Memory B cell (primary cell): ENCODE results near the gene SRPK1.

Experiments
- ATAC-seq: fragments of 150-1000 bp; cut with Tn5 transposase; 2 replicates; pipeline ENCODE4 v1.10.0; 2021; ENCODE audit warnings: low read depth, mild to moderate bottlenecking, moderate library complexity
- DNase-seq, 2 donors: peaks; one replicate each; pipeline ENCODE4 v3.0.0; 2022; ENCODE audit warnings: low spot score in 2 of 2
- H3K27ac Mint-ChIP-seq: one replicate; pipeline ENCODE4 v1.8.0; 2022; ENCODE audit warnings: mild to moderate bottlenecking, moderate library complexity, mixed read lengths
- H3K27me3 Mint-ChIP-seq: one replicate; pipeline ENCODE4 v1.8.0; 2022; ENCODE audit warnings: mixed read lengths
- H3K36me3 Mint-ChIP-seq: one replicate; pipeline ENCODE4 v1.8.0; 2022; ENCODE audit warnings: mild to moderate bottlenecking, mixed read lengths
- H3K4me1 Mint-ChIP-seq: one replicate; pipeline ENCODE4 v1.8.0; 2022; ENCODE audit warnings: mixed read lengths
- H3K4me3 Mint-ChIP-seq: one replicate; pipeline ENCODE4 v1.8.0; 2022; ENCODE audit warnings: mild to moderate bottlenecking, moderate library complexity, mixed read lengths
- H3K9me3 Mint-ChIP-seq: one replicate; pipeline ENCODE4 v1.8.0; 2022; ENCODE audit warnings: mixed read lengths

SRPK1 gene

DNA sequence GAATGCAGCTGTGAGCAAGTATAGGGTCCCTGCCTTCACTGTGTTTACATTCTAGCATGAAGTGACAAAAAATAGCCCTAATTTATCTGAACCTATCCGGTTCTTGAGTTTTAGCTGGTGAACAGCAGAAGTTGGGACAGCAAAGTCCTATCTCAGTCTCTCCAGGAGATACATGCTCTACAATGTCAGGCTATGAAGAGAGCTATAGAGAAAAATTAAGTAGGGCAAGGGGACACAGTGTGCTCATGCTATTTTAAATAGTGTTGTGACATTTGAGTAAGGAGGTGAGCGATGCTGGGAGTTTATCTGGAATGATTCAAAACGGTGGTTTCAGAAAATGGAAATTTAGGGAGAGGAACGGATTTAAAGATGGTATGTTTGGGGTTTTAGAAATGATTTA, 20.4 kb downstream of the SRPK1 start:
- Mint-ChIP-seq H3K27ac (peak overlapping the region; percentile 2), H3K4me1 (peaks cover 11% of the 10 kb centered on the region), H3K9me3 (peaks cover 3% of the 10 kb centered on the region), H3K36me3 (peaks cover 23% of the 10 kb centered on the region), H3K4me3 (no peak overlapping the region), H3K27me3 (no peaks in the 10 kb centered on the region)
- ATAC-seq = no peak
- no peak for DNase-seq

DNA sequence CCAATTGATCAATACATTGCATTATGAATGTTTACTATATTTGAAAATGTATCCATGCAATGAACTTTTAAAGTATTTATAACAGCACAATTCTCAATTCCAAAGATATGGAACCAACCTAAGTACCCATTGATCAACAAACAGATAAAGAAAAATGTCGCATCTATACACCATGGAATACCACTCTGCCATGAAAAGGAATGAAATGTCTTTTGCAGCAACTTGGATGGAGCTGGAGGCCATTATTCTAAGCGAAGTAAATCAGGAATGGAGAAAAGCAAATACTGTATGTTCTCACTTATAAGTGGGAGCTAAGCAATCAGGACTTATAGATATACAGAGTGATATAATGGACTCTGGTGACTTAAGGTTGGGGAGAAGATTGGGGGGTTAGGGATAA, 22.9 kb downstream of the SRPK1 start:
- H3K4me3 Mint-ChIP-seq = no peak overlapping the region

DNA sequence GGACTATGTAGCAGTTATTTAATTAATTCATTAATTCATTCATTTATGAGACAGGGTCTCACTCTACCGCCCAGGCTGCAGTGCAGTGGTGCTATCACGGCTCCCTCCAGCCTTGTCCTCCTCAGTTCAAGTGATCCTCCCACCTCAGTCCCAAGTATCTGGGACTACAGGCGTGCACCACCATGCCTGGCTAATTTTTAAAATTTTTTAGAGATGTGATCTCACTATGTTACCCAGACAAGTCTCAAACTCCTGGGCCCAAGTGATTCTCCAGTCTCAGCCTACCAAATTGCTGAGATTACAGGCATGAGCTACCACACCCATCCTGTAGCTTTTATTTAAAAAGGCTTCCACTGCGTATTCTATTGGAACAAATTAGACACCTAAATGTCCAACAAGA, 23.4 kb downstream of the SRPK1 start:
- no peak overlapping the region for H3K4me3 Mint-ChIP-seq
- H3K36me3 Mint-ChIP-seq = peaks cover 24% of the 10 kb centered on the region
- H3K9me3 Mint-ChIP-seq = peaks cover 3% of the 10 kb centered on the region
- no peak overlapping the region for H3K27ac Mint-ChIP-seq
- ATAC-seq (no peak), DNase-seq (no peak)
- peaks cover 15% of the 10 kb centered on the region for H3K4me1 Mint-ChIP-seq
- no peaks in the 10 kb centered on the region for H3K27me3 Mint-ChIP-seq

More for the DNA sequence above, 22.9 kb downstream of the SRPK1 start:
- no peaks in the 10 kb centered on the region for H3K27me3 Mint-ChIP-seq
- peaks cover 24% of the 10 kb centered on the region for H3K36me3 Mint-ChIP-seq
- peaks cover 3% of the 10 kb centered on the region for H3K9me3 Mint-ChIP-seq
- DNase-seq (no peak), ATAC-seq (no peak)
- peaks cover 15% of the 10 kb centered on the region for H3K4me1 Mint-ChIP-seq
- H3K27ac Mint-ChIP-seq = no peak overlapping the region

DNA sequence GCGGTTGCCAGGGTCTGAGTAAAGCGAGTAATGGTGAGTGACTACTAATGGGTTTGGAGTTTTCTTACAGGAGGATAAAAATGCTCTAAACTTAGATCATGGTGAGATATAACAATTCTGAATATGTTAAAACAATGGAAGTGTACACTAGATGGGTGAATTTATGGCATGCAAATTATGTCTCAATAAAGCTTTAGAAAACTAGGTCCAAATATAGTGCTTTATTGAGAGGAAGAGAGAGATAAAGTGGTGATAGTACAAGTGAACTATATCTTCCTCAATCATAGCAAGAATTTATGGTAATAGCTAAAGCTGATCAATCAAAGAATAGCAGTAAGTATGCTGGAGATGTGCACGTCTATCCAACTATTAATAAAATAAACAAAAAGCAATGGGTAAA, 23.9 kb downstream of the SRPK1 start:
- H3K27ac Mint-ChIP-seq = no peak overlapping the region
- peaks cover 15% of the 10 kb centered on the region for H3K4me1 Mint-ChIP-seq
- no peak for ATAC-seq
- no peak for DNase-seq
- peaks cover 24% of the 10 kb centered on the region for H3K36me3 Mint-ChIP-seq
- no peak overlapping the region for H3K4me3 Mint-ChIP-seq
- no peaks in the 10 kb centered on the region for H3K27me3 Mint-ChIP-seq
- peaks cover 3% of the 10 kb centered on the region for H3K9me3 Mint-ChIP-seq

DNA sequence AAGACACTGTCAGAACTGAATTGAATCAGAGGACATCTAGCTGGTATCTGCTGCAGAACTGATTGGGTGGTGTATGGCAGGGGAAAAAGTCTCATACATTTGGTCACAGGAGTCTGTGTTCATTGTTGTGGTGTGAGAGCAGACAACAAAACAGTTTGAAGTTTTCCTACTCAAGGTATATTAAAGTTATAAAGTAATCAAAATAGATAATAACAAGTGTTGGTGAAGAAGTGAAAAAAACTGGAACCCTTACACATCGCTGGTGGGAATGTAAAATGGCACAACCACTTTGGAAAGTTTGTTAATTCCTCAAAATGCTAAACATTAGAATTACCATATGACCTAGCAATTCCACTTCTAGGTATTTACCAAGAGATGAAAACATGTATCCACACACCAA, 24.7 kb downstream of the SRPK1 start:
- ATAC-seq (no peak), DNase-seq (no peak)
- Mint-ChIP-seq H3K4me1 (peaks cover 15% of the 10 kb centered on the region), H3K27me3 (no peaks in the 10 kb centered on the region), H3K9me3 (peaks cover 3% of the 10 kb centered on the region), H3K36me3 (peaks cover 24% of the 10 kb centered on the region), H3K27ac (no peak overlapping the region), H3K4me3 (no peak overlapping the region)

DNA sequence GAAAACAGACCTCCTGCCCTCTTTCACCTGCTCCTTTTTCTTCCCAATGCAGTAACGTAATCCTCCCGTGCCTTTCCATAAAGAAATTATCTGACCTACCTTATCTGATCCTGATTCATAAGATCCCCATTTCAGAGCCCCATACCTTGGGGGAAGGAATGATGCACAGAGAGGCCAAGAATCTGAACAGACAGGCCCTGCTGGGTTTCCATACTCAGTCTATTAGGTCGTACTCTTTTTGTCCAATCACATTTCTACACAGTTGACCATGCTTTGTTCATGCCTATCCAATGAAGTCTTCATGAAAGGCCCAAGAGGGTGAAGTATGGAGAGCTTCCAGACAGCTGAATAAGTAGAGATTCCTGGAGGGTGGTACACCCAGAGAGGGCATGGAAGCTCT, 25.3 kb downstream of the SRPK1 start:
- Mint-ChIP-seq H3K9me3 (peaks cover 3% of the 10 kb centered on the region), H3K4me1 (peaks cover 13% of the 10 kb centered on the region), H3K36me3 (peaks cover 21% of the 10 kb centered on the region), H3K27ac (peak overlapping the region; percentile 8), H3K27me3 (no peaks in the 10 kb centered on the region), H3K4me3 (no peak overlapping the region)
- DNase-seq (no peak), ATAC-seq (no peak)

DNA sequence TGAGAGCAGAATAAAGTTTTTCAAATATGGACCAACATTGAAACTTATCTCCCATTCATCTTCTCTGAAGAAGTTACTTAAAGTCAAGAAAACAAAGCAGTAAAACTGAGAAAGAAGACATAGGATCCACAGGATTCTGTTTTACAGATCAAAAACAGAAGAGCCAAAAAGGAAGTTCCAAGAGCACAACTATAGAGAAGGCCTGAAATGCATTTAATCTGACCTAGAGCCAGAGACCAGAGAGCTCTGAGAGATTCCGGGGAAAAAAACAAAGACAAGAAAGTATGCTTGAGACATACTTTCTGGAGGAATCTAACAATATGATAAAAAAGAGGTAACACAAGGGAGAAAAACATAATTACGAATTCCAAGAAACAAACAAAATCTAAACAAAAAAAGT, 26.1 kb downstream of the SRPK1 start:
- no peak overlapping the region for H3K4me3 Mint-ChIP-seq
- peaks cover 11% of the 10 kb centered on the region for H3K4me1 Mint-ChIP-seq
- no peak for ATAC-seq
- DNase-seq = no peak
- peaks cover 3% of the 10 kb centered on the region for H3K9me3 Mint-ChIP-seq
- no peak overlapping the region for H3K27ac Mint-ChIP-seq
- H3K27me3 Mint-ChIP-seq = no peaks in the 10 kb centered on the region
- peaks cover 18% of the 10 kb centered on the region for H3K36me3 Mint-ChIP-seq

DNA sequence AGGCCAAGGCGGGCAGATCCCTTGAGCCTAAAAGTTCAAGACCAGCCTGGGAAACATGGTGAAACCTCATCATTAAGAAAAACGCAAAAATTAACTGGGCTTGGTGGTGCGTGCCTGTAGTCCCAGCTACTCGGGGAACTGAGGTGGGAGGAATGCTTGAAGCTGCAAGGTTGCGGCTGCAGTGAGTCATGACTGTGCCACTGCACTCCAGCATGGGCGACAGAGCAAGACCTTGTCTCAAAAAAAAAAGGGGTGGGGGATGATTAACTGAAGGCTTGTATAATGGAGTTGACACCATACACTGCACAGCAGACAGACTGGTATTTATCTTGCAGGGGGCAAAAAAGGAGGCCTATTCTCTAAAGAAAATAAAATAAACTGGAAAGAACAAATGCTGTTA, 27.7 kb downstream of the SRPK1 start:
- Mint-ChIP-seq H3K4me1 (peaks cover 9% of the 10 kb centered on the region), H3K4me3 (no peak overlapping the region), H3K36me3 (peaks cover 10% of the 10 kb centered on the region), H3K27ac (no peak overlapping the region), H3K9me3 (no peaks in the 10 kb centered on the region), H3K27me3 (no peaks in the 10 kb centered on the region)
- DNase-seq = no peak
- ATAC-seq = no peak

DNA sequence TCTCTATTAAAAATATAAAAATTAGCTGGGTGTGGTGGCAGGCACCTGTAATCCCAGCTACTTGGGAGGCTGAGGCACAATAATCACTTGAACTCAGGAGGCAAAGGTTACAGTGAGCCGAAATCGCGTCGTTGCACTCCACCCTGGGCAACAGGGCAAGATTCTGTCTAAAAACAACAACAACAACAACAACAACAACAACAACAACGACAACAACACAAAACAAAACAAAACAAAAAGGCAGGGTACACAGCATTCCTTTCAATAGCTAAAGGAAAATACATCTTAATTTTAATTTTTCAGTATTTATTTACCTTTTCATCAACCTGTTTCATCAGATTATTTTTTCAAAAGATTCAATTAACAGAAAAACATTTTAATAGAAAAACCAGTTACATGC, 28.4 kb downstream of the SRPK1 start:
- H3K36me3 Mint-ChIP-seq = peaks cover 13% of the 10 kb centered on the region
- H3K4me1 Mint-ChIP-seq = peaks cover 9% of the 10 kb centered on the region
- H3K4me3 Mint-ChIP-seq = no peak overlapping the region
- no peak for DNase-seq
- no peak overlapping the region for H3K27ac Mint-ChIP-seq
- ATAC-seq = no peak
- no peaks in the 10 kb centered on the region for H3K27me3 Mint-ChIP-seq
- no peaks in the 10 kb centered on the region for H3K9me3 Mint-ChIP-seq

DNA sequence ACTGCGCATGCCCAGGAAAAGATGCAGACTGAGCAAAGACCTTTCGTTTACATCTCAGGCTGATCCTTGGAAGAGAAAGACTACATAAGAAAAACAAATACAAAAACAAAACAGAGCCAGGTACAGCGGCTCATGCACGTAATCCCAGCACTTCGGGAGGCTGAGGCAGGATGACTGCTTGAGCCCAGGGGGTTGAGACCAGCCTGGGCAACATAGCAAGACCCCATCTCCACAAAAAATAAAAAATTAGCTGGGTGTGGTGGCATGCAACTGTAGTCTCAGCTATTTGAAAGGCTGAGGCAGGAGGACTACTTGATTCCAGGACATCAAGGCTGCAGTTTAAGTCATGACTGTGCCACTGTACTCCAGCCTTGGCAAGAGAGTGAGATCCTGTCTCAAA, 41.7 kb downstream of the SRPK1 start:
- no peak overlapping the region for H3K27ac Mint-ChIP-seq
- no peaks in the 10 kb centered on the region for H3K27me3 Mint-ChIP-seq
- peaks cover 10% of the 10 kb centered on the region for H3K9me3 Mint-ChIP-seq
- H3K4me1 Mint-ChIP-seq = peaks cover 2% of the 10 kb centered on the region
- DNase-seq (no peak), ATAC-seq (no peak)
- peaks cover 41% of the 10 kb centered on the region for H3K36me3 Mint-ChIP-seq
- H3K4me3 Mint-ChIP-seq = no peak overlapping the region

DNA sequence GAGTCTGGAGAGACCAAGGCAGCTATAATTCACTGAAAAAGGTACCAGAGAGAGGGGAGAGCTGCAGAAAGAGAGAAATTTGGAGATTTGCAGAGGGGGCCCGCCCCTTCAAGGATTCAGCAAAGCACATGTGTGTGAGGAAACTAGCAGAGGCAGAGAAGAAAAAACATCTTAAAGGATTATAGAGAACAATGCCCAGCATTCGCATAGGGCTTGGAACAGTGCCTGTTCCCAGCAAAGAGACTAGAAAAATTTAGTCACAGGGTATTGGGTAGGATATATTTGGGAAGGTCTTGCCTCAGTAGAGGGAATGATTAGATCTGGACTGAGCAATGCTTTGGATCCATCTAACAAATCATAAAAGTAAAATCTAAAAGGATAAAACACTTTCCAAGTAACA, 44.0 kb downstream of the SRPK1 start:
- ATAC-seq (no peak), DNase-seq (no peak)
- Mint-ChIP-seq H3K4me1 (peaks cover 2% of the 10 kb centered on the region), H3K27me3 (no peaks in the 10 kb centered on the region), H3K36me3 (peaks cover 36% of the 10 kb centered on the region), H3K9me3 (peaks cover 9% of the 10 kb centered on the region), H3K27ac (no peak overlapping the region), H3K4me3 (no peak overlapping the region)

DNA sequence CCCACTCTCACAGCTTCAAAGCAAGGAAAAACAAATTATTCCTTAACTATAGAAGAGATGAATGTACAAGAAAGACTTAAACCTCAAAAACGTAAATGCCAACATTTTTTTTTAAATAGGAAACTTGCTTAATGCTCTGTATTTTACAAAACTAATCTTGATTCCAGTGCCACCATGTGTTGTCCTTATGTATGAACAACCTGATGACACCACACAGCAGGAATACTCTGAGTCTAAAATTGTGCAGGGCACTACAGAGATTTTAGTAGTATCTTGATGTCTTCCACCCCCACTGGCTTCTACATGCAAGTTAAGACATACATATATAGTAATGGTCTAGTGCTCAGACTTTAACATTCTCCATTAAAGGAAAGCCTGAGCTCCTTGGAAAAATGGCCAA, 46.2 kb downstream of the SRPK1 start:
- no peak for ATAC-seq
- no peaks in the 10 kb centered on the region for H3K9me3 Mint-ChIP-seq

DNA sequence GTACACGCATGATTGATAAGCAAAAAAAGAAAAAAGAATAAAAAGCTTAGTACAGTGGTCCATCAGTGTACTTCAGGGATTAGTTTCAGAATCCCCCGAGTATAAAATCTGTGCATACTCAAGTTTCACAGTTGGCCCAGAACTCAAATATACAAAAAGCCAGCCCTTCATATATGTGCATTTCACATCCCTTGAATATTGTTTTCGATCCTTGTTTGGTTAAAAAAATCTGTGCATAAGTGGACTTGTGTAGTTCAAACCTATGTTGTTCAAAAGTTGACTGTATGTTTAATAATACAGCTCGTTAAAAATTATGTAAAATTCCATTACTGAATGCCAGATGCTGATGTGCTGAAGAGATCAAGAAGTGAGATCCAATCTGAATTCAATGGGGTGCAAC, 61.5 kb downstream of the SRPK1 start:
- peaks cover 30% of the 10 kb centered on the region for H3K36me3 Mint-ChIP-seq
- ATAC-seq = no peak
- no peak overlapping the region for H3K27ac Mint-ChIP-seq
- H3K9me3 Mint-ChIP-seq = no peaks in the 10 kb centered on the region
- H3K4me3 Mint-ChIP-seq = no peak overlapping the region
- DNase-seq = no peak
- no peaks in the 10 kb centered on the region for H3K4me1 Mint-ChIP-seq
- H3K27me3 Mint-ChIP-seq = no peaks in the 10 kb centered on the region

More for the DNA sequence above, 46.2 kb downstream of the SRPK1 start:
- Mint-ChIP-seq H3K4me3 (no peak overlapping the region), H3K27ac (no peak overlapping the region), H3K4me1 (peaks cover 2% of the 10 kb centered on the region), H3K27me3 (no peaks in the 10 kb centered on the region), H3K36me3 (peaks cover 27% of the 10 kb centered on the region)
- DNase-seq = no peak

DNA sequence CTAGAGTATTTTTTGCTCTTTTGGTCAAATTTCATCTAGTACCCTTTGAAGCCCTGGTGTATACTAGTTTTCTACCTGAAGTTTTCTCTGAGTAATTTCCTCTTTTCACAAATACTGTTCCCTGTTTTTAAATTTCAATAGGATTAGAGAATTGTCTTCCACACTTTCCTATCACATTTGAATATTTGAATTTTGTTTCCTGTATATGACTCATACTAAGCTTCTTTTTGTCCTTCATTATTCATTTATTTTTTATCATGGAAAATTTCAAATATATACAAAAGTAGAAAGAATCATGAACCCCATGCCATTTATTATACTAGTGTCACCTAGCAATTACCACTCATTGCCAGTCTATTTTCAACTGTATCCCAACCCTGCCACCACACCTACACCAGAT, 63.0 kb downstream of the SRPK1 start:
- ATAC-seq (no peak), DNase-seq (no peak)
- Mint-ChIP-seq H3K4me3 (no peak overlapping the region), H3K27ac (no peak overlapping the region), H3K4me1 (no peaks in the 10 kb centered on the region), H3K27me3 (no peaks in the 10 kb centered on the region), H3K9me3 (no peaks in the 10 kb centered on the region), H3K36me3 (peaks cover 31% of the 10 kb centered on the region)

DNA sequence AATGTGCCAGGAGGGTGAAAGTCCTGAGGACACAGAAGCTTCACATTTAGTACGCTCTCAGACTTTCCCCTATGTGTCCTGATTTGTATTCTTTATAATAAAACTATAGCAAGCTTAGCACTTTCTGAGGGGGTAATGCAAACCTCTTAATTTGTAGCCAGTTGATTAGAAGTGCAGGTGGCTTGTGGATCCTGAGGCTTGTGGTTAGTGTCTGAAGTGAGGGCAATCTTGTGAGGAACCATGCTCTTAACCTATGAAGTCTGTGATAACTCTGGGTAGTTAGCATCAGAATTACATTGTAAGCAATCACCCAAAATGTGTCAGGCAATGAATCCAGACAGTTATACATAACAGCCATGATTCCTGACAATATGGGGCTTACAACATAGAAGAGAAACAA, 64.6 kb downstream of the SRPK1 start:
- H3K27me3 Mint-ChIP-seq = no peaks in the 10 kb centered on the region
- no peak overlapping the region for H3K27ac Mint-ChIP-seq
- no peak for DNase-seq
- no peaks in the 10 kb centered on the region for H3K4me1 Mint-ChIP-seq
- no peaks in the 10 kb centered on the region for H3K9me3 Mint-ChIP-seq
- H3K4me3 Mint-ChIP-seq = no peak overlapping the region
- no peak for ATAC-seq
- H3K36me3 Mint-ChIP-seq = peaks cover 34% of the 10 kb centered on the region

DNA sequence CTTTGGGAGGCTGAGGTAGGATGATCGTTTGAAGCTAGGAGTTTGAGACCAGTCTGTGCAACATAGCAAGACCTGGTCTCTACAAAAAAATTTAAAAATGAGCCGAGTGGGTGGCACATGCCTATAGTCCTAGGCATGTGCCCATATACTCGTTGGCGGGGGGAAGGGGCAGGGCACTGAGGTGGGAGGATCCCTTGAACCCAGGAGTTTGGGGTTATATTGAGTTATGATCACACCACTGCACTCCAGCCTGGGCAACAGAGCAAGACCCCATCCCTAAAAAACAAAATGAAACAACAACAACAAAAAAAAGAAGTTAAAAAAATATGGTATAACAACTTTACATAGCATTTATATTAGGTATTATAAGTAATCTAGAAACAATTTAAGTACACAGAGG, 67.9 kb downstream of the SRPK1 start:
- Mint-ChIP-seq H3K27ac (peak overlapping the region; percentile 51), H3K4me1 (no peaks in the 10 kb centered on the region)

More for the DNA sequence above, 67.9 kb downstream of the SRPK1 start:
- Mint-ChIP-seq H3K4me3 (no peak overlapping the region), H3K27me3 (no peaks in the 10 kb centered on the region), H3K9me3 (no peaks in the 10 kb centered on the region), H3K36me3 (peaks cover 44% of the 10 kb centered on the region)
- no peak for DNase-seq
- ATAC-seq = no peak
